Measurements from ENCODE around the gene KRTAP4-16.
"Not testable (repeated sequence)": the region's sequence is repeated elsewhere in the genome, so short reads cannot be mapped to it uniquely, and the experiment has no call there.

Gene KRTAP4-16

GRCh38 chr17:41060052-41060604 lies 41.9 kb downstream of the KRTAP4-16 start, which contains the start of gene KRTAP2-3:
TSS of gene KRTAP2-3 (minus strand) at chr17:41060114. CDS start at chr17:41060050, 64 bp downstream.
- no peak within 1 kb of the TSS for H2AK5ac ChIP-seq (ENCODE audit: low read length)
- H3K79me1 ChIP-seq (ENCODE audit: low read length), result no peaks in the 10 kb centered on the region
- no peak within 1 kb of the TSS for H2BK15ac ChIP-seq (replicated peaks; ENCODE audit: low read depth)
- no peak within 1 kb of the TSS for H2BK120ac ChIP-seq (ENCODE audit: low read depth, low read length)
- H3K9ac ChIP-seq (ENCODE audit: low read length), result no peak within 1 kb of the TSS
- no peak within 1 kb of the TSS for H3K4me3 ChIP-seq (ENCODE audit: low read length)
- no peak within 1 kb of the TSS for H4K5ac ChIP-seq (ENCODE audit: low read length)
- H3K4ac ChIP-seq (ENCODE audit: low read depth, low read length), result no peak within 1 kb of the TSS
- H2BK5ac ChIP-seq (ENCODE audit: low read length), result no peak within 1 kb of the TSS
- H3K4me1 ChIP-seq (ENCODE audit: control insufficient read depth, low read depth, low read length), result no peaks in the 10 kb centered on the region
- no peaks in the 10 kb centered on the region for H3K79me2 ChIP-seq (ENCODE audit: control insufficient read depth, insufficient read depth, low read length)
- WGBS (ENCODE audit: extremely low coverage, insufficient coverage, low lambda C conversion rate), result no CpG with 5 or more reads among the region's 6 CpGs
- no peak within 1 kb of the TSS for H3K56ac ChIP-seq (ENCODE audit: low read length)
- no peaks in the 10 kb centered on the region for H3K36me3 ChIP-seq (ENCODE audit: control insufficient read depth, insufficient read depth, low read length)
- DNase-seq, result peak; percentile 64
- no peak within 1 kb of the TSS for H4K8ac ChIP-seq (ENCODE audit: low read depth, low read length)
- no peaks in the 10 kb centered on the region for H3K27me3 ChIP-seq (ENCODE audit: insufficient read depth, low read length, poor library complexity)
- no peak within 1 kb of the TSS for H3K23ac ChIP-seq (ENCODE audit: low read length)
- no peak within 1 kb of the TSS for H3K18ac ChIP-seq (ENCODE audit: low read length)
- H3K4me2 ChIP-seq (ENCODE audit: low read length), result no peak within 1 kb of the TSS
- no peak within 1 kb of the TSS for H3K27ac ChIP-seq (ENCODE audit: low read depth, low read length)

- H2BK15ac ChIP-seq (replicated peaks; ENCODE audit: low read depth); H2BK120ac ChIP-seq (ENCODE audit: low read depth, low read length); H3K18ac ChIP-seq (ENCODE audit: low read length); H3K27ac ChIP-seq (ENCODE audit: low read depth, low read length); H4K8ac ChIP-seq (ENCODE audit: low read depth, low read length); H3K9ac ChIP-seq (ENCODE audit: low read length); H3K56ac ChIP-seq (ENCODE audit: low read length); H3K36me3 ChIP-seq (ENCODE audit: control insufficient read depth, insufficient read depth, low read length); H3K27me3 ChIP-seq (ENCODE audit: insufficient read depth, low read length, poor library complexity); H3K4me2 ChIP-seq (ENCODE audit: low read length); H3K4me1 ChIP-seq (ENCODE audit: control insufficient read depth, low read depth, low read length); H3K23ac ChIP-seq (ENCODE audit: low read length); H4K5ac ChIP-seq (ENCODE audit: low read length); H2AK5ac ChIP-seq (ENCODE audit: low read length); H3K4ac ChIP-seq (ENCODE audit: low read depth, low read length); H2BK5ac ChIP-seq (ENCODE audit: low read length); H3K79me2 ChIP-seq (ENCODE audit: control insufficient read depth, insufficient read depth, low read length); H3K79me1 ChIP-seq (ENCODE audit: low read length); H3K4me3 ChIP-seq (ENCODE audit: low read length): not testable (repeated sequence)
- no CpG with 5 or more reads among the region's 31 CpGs for WGBS (ENCODE audit: extremely low coverage, insufficient coverage, low lambda C conversion rate)
- DNase-seq, result peak; percentile 34
These were observed 42.5 kb downstream of the KRTAP4-16 start for GRCh38 chr17:41059276-41060051.

- no peak overlapping the region for H3K27ac ChIP-seq (ENCODE audit: low read depth, low read length)
- no CpG with 5 or more reads among the region's 5 CpGs for WGBS (ENCODE audit: extremely low coverage, insufficient coverage, low lambda C conversion rate)
These were observed 43.3 kb downstream of the KRTAP4-16 start for GRCh38 chr17:41058741-41059140.

GRCh38 chr17:41057547-41057946 lies 44.5 kb downstream of the KRTAP4-16 start:
- no peaks in the 10 kb centered on the region for H3K36me3 ChIP-seq (ENCODE audit: control insufficient read depth, insufficient read depth, low read length)
- no peaks in the 10 kb centered on the region for H3K4me1 ChIP-seq (ENCODE audit: control insufficient read depth, low read depth, low read length)
- no CpG with 5 or more reads among the region's 1 CpG for WGBS (ENCODE audit: extremely low coverage, insufficient coverage, low lambda C conversion rate)
- no peak overlapping the region for H3K4ac ChIP-seq (ENCODE audit: low read depth, low read length)
- H3K4me3 ChIP-seq (ENCODE audit: low read length), result no peak overlapping the region
- no peak overlapping the region for H2AK5ac ChIP-seq (ENCODE audit: low read length)
- H3K56ac ChIP-seq (ENCODE audit: low read length), result no peak overlapping the region
- no peak overlapping the region for H2BK120ac ChIP-seq (ENCODE audit: low read depth, low read length)
- no peak overlapping the region for H3K18ac ChIP-seq (ENCODE audit: low read length)
- no peak for DNase-seq
- no peak overlapping the region for H4K8ac ChIP-seq (ENCODE audit: low read depth, low read length)
- no peak overlapping the region for H2BK5ac ChIP-seq (ENCODE audit: low read length)
- H2BK15ac ChIP-seq (replicated peaks; ENCODE audit: low read depth), result no peak overlapping the region
- no peak overlapping the region for H4K5ac ChIP-seq (ENCODE audit: low read length)
- H3K4me2 ChIP-seq (ENCODE audit: low read length), result no peak overlapping the region
- no peaks in the 10 kb centered on the region for H3K79me1 ChIP-seq (ENCODE audit: low read length)
- H3K9ac ChIP-seq (ENCODE audit: low read length), result no peak overlapping the region
- H3K27me3 ChIP-seq (ENCODE audit: insufficient read depth, low read length, poor library complexity), result no peaks in the 10 kb centered on the region
- no peaks in the 10 kb centered on the region for H3K79me2 ChIP-seq (ENCODE audit: control insufficient read depth, insufficient read depth, low read length)
- no peak overlapping the region for H3K27ac ChIP-seq (ENCODE audit: low read depth, low read length)
- no peak overlapping the region for H3K23ac ChIP-seq (ENCODE audit: low read length)

More at GRCh38 chr17:41058741-41059140, 43.3 kb downstream of the KRTAP4-16 start:
- no peaks in the 10 kb centered on the region for H3K4me1 ChIP-seq (ENCODE audit: control insufficient read depth, low read depth, low read length)
- H3K9ac ChIP-seq (ENCODE audit: low read length), result no peak overlapping the region
- no peak overlapping the region for H2BK120ac ChIP-seq (ENCODE audit: low read depth, low read length)
- H3K27me3 ChIP-seq (ENCODE audit: insufficient read depth, low read length, poor library complexity), result no peaks in the 10 kb centered on the region
- no peaks in the 10 kb centered on the region for H3K36me3 ChIP-seq (ENCODE audit: control insufficient read depth, insufficient read depth, low read length)
- no peak for DNase-seq
- H2BK5ac ChIP-seq (ENCODE audit: low read length), result no peak overlapping the region
- H2BK15ac ChIP-seq (replicated peaks; ENCODE audit: low read depth), result no peak overlapping the region
- no peak overlapping the region for H2AK5ac ChIP-seq (ENCODE audit: low read length)
- no peak overlapping the region for H3K4me2 ChIP-seq (ENCODE audit: low read length)
- H4K5ac ChIP-seq (ENCODE audit: low read length), result no peak overlapping the region
- H3K79me2 ChIP-seq (ENCODE audit: control insufficient read depth, insufficient read depth, low read length), result no peaks in the 10 kb centered on the region
- no peak overlapping the region for H3K23ac ChIP-seq (ENCODE audit: low read length)
- no peak overlapping the region for H3K4me3 ChIP-seq (ENCODE audit: low read length)
- no peak overlapping the region for H3K18ac ChIP-seq (ENCODE audit: low read length)
- H3K79me1 ChIP-seq (ENCODE audit: low read length), result no peaks in the 10 kb centered on the region
- H3K56ac ChIP-seq (ENCODE audit: low read length), result no peak overlapping the region
- no peak overlapping the region for H3K4ac ChIP-seq (ENCODE audit: low read depth, low read length)
- H4K8ac ChIP-seq (ENCODE audit: low read depth, low read length), result no peak overlapping the region

- H3K27me3 ChIP-seq (ENCODE audit: insufficient read depth, low read length, poor library complexity); H3K23ac ChIP-seq (ENCODE audit: low read length); H3K4me1 ChIP-seq (ENCODE audit: control insufficient read depth, low read depth, low read length); DNase-seq; H3K27ac ChIP-seq (ENCODE audit: low read depth, low read length); H3K79me2 ChIP-seq (ENCODE audit: control insufficient read depth, insufficient read depth, low read length); H2BK5ac ChIP-seq (ENCODE audit: low read length); H2BK120ac ChIP-seq (ENCODE audit: low read depth, low read length); H3K4me3 ChIP-seq (ENCODE audit: low read length); H3K18ac ChIP-seq (ENCODE audit: low read length); H3K56ac ChIP-seq (ENCODE audit: low read length); H3K9ac ChIP-seq (ENCODE audit: low read length); H3K4me2 ChIP-seq (ENCODE audit: low read length); H4K8ac ChIP-seq (ENCODE audit: low read depth, low read length); H3K79me1 ChIP-seq (ENCODE audit: low read length); H2BK15ac ChIP-seq (replicated peaks; ENCODE audit: low read depth); H4K5ac ChIP-seq (ENCODE audit: low read length); H2AK5ac ChIP-seq (ENCODE audit: low read length); H3K36me3 ChIP-seq (ENCODE audit: control insufficient read depth, insufficient read depth, low read length): not testable (repeated sequence)
- peak within 1 kb of the TSS; percentile 55 for H3K4ac ChIP-seq (ENCODE audit: low read depth, low read length)
- WGBS (ENCODE audit: extremely low coverage, insufficient coverage, low lambda C conversion rate), result no CpG with 5 or more reads among the region's 6 CpGs
These were observed 46.9 kb downstream of the KRTAP4-16 start, which contains the start of gene KRTAP2-2 for GRCh38 chr17:41055130-41055529. TSS of gene KRTAP2-2 (minus strand) at chr17:41055230. CDS start at chr17:41055211, 19 bp downstream.

All from mesendoderm (in vitro differentiated cells).